Activated CD4-positive, CD25-positive, alpha-beta regulatory T cell treated with anti-CD3 and anti-CD28 coated beads, Interleukin-2, amount 50 U/mL, for 16 hours (primary cell): ENCODE measurements around the gene ING5.

Experiments
- DNase-seq: peaks from one replicate; pipeline ENCODE4 v3.0.0-alpha.2; 2020; ENCODE audit warnings: low read depth, low spot score

ING5 gene

GRCh38 chr2:241672243-241673188 lies 29.3 kb upstream of the ING5 start:
- DNase-seq: no peak

- DNase-seq: no peak
These were observed 28.6 kb upstream of the ING5 start for GRCh38 chr2:241673189-241673663.

- DNase-seq: no peak
These were observed 27.8 kb upstream of the ING5 start for GRCh38 chr2:241673797-241674725.

- no peak for DNase-seq
These were observed 26.0 kb upstream of the ING5 start for GRCh38 chr2:241675885-241676284.

- no peak for DNase-seq
These were observed 25.2 kb upstream of the ING5 start for GRCh38 chr2:241676665-241677064.

GRCh38 chr2:241677392-241677791 lies 24.4 kb upstream of the ING5 start:
- no peak for DNase-seq

- DNase-seq: no peak
These were observed 23.5 kb upstream of the ING5 start for GRCh38 chr2:241678307-241678706.

GRCh38 chr2:241678784-241679540 lies 22.9 kb upstream of the ING5 start:
- DNase-seq: no peak

GRCh38 chr2:241680044-241680443 lies 21.8 kb upstream of the ING5 start:
- DNase-seq: no peak

GRCh38 chr2:241680827-241681599 lies 20.8 kb upstream of the ING5 start:
- DNase-seq: no peak

- DNase-seq: no peak
These were observed 15.6 kb upstream of the ING5 start for GRCh38 chr2:241686324-241686649.

- DNase-seq: peak; percentile 93
These were observed 15.0 kb upstream of the ING5 start, which contains the start of gene DTYMK for GRCh38 chr2:241686650-241687425. Gene DTYMK, minus strand, starts transcription at chr2:241686815. Its CDS starts 32 bp downstream, at chr2:241686783.

GRCh38 chr2:241689306-241689705 lies 12.5 kb upstream of the ING5 start:
- no peak for DNase-seq

GRCh38 chr2:241690202-241690717 lies 11.6 kb upstream of the ING5 start:
- DNase-seq: no peak

- DNase-seq: no peak
These were observed 9.4 kb upstream of the ING5 start for GRCh38 chr2:241692448-241692847.

- DNase-seq: no peak
These were observed 6.2 kb upstream of the ING5 start for GRCh38 chr2:241695651-241696050.

- DNase-seq: no peak
These were observed 765 bp upstream of the ING5 start for GRCh38 chr2:241701149-241701398.

GRCh38 chr2:241702155-241703031 lies 554 bp downstream of the ING5 start:
- DNase-seq: peak; percentile 78

GRCh38 chr2:241703032-241703604 lies 1.3 kb downstream of the ING5 start:
- DNase-seq: no peak
